PC-9 (cell line): ENCODE data around the gene ALCAM.

Experiments used
- EZH2 ChIP-seq: fragments of 200-600 bp; sonication (generic); IDR thresholded peaks from 2 replicates; pipeline ENCODE4 v1.8.0; 2017; ENCODE audit warnings: antibody characterized with exemption, low read depth
- TF ChIP-seq, protein P1 (sequence below): fragments of 200-600 bp; sonication (generic); conservative IDR thresholded peaks from 2 replicates; pipeline ENCODE4 v1.6.1; 2017; ENCODE audit warnings: mixed run types, antibody characterized with exemption, mild to moderate bottlenecking, moderate library complexity

DNA sequence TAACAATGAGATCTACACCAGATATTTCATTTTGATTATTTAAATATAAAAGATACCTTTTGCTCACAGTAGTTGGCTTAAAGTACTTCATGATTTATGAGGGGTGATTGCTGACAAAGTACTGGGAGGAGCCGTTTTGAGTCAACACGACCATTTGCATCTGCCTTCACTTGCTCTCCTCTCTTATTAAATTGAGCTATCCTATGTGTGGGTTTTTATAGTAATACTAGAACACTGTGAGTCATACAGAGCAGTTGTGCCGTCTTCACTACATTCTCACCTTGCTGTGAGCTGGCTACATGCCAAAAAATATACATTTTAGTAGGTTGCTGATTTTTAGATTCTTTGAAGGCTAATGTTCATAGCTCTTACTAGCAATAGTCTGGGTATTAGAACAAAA lies 161.2 kb downstream of the ALCAM start:
- TF ChIP-seq, protein P1, sequence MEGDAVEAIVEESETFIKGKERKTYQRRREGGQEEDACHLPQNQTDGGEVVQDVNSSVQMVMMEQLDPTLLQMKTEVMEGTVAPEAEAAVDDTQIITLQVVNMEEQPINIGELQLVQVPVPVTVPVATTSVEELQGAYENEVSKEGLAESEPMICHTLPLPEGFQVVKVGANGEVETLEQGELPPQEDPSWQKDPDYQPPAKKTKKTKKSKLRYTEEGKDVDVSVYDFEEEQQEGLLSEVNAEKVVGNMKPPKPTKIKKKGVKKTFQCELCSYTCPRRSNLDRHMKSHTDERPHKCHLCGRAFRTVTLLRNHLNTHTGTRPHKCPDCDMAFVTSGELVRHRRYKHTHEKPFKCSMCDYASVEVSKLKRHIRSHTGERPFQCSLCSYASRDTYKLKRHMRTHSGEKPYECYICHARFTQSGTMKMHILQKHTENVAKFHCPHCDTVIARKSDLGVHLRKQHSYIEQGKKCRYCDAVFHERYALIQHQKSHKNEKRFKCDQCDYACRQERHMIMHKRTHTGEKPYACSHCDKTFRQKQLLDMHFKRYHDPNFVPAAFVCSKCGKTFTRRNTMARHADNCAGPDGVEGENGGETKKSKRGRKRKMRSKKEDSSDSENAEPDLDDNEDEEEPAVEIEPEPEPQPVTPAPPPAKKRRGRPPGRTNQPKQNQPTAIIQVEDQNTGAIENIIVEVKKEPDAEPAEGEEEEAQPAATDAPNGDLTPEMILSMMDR, result no peak
- TF ChIP-seq EZH2, result no peak
